PFSK-1 (cell line): ENCODE data around the gene FGFBP2.

Source experiments
- FOXP2 ChIP-seq: optimal IDR thresholded peaks from 2 replicates; pipeline ENCODE3; 2011; ENCODE audit warnings: borderline replicate concordance, control low read depth, inconsistent platforms; ENCODE audit not compliant: insufficient read depth; ENCODE audit errors: extremely low read length, extremely low read depth
- REST ChIP-seq, 2 experiments: IDR thresholded peaks; 2 replicates each; pipeline versions ENCODE4 v1.6.1 to v1.8.0; 2011 to 2012; ENCODE audit warnings: low read depth in 2 of 2, low read length in 2 of 2, control low read depth in 1 of 2, inconsistent platforms in 1 of 2, mild to moderate bottlenecking in 1 of 2, moderate library complexity in 1 of 2; ENCODE audit not compliant: insufficient read depth in 1 of 2
- SIN3A ChIP-seq: IDR thresholded peaks from 2 replicates; pipeline ENCODE4 v1.6.1; 2012; ENCODE audit warnings: mild to moderate bottlenecking, low read length, moderate library complexity, borderline replicate concordance; ENCODE audit not compliant: insufficient read depth

DNA sequence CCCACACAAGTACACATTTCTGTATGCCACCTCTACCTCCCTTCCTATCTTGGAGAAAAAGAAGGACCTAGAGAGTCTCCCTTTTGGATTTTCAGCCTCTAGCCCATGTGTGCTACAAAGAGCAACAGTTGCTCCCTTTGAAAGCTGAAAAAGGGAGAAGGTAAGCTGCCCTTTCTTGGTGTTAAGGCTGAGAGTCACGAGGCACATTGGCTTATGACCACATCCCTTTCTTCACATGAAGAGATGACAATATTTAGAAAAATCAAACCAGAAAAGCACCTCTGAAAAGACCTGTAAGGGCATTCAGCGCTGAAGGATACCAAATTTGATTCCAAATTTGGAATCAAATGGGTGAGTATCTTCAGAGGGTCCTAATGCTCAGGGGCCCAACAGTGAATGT, 18.1 kb downstream of the FGFBP2 start:
- no peak for TF ChIP-seq SIN3A
- no peak for TF ChIP-seq REST (IDR thresholded peaks at IDR 0.05; ENCODE audit: insufficient read depth in 1 of 2, low read depth in 2 of 2, low read length in 2 of 2)
- no peak for TF ChIP-seq FOXP2
